DND-41 (cell line): Measurements from ENCODE around the gene TPRX2.

ENCODE experiments used
- ATAC-seq: fragments of 200-7000 bp; cut with Tn5 transposase; 3 replicates; pipeline ENCODE4 v1.9.1; 2021; ENCODE audit warnings: low read depth; ENCODE audit not compliant: insufficient read depth
- DNase-seq: peaks from one replicate; pipeline ENCODE4 v3.0.0-alpha.2; 2020
- H2AFZ ChIP-seq: 2 replicates; pipeline ENCODE4 v1.6.0; 2012; ENCODE audit warnings: low read depth, low read length
- H3K27ac ChIP-seq: 2 replicates; pipeline ENCODE4 v1.5.1; 2012; ENCODE audit warnings: low read length, inconsistent platforms
- H3K27me3 ChIP-seq: fragments of 200-600 bp; sonication (generic); 2 replicates; pipeline ENCODE4 v1.6.0; 2012; ENCODE audit warnings: low read length, mild to moderate bottlenecking, inconsistent platforms; ENCODE audit not compliant: insufficient read depth, poor library complexity
- H3K36me3 ChIP-seq: 2 replicates; pipeline ENCODE4 v1.5.1; 2012; ENCODE audit warnings: low read length, inconsistent platforms; ENCODE audit not compliant: insufficient read depth
- H3K4me1 ChIP-seq: 2 replicates; pipeline ENCODE4 v1.5.1; 2012; ENCODE audit warnings: mild to moderate bottlenecking, low read length; ENCODE audit not compliant: insufficient read depth
- H3K4me2 ChIP-seq: 2 replicates; pipeline ENCODE4 v1.6.0; 2012; ENCODE audit warnings: mild to moderate bottlenecking, moderate library complexity, low read length, inconsistent platforms; ENCODE audit not compliant: insufficient read depth
- H3K4me3 ChIP-seq, 2 experiments: fragments of 200-600 bp in 1 of 2; shearing (Covaris generic) in 1 of 2; 2 replicates each; pipeline ENCODE4 v1.5.1; 2012 to 2016; ENCODE audit warnings: inconsistent platforms in 2 of 2, low read length in 2 of 2, mild to moderate bottlenecking in 2 of 2, low read depth in 1 of 2, moderate library complexity in 1 of 2
- H3K79me2 ChIP-seq: 2 replicates; pipeline ENCODE4 v1.6.0; 2012; ENCODE audit warnings: low read length, inconsistent platforms; ENCODE audit not compliant: insufficient read depth
- H3K9ac ChIP-seq: 2 replicates; pipeline ENCODE4 v1.6.0; 2012; ENCODE audit warnings: low read depth, mild to moderate bottlenecking, inconsistent platforms, low read length, moderate library complexity
- H3K9me3 ChIP-seq: 2 replicates; pipeline ENCODE4 v1.5.1; 2012; ENCODE audit warnings: low read length, moderate library complexity, mild to moderate bottlenecking, inconsistent platforms; ENCODE audit not compliant: insufficient read depth, severe bottlenecking
- H4K20me1 ChIP-seq: 2 replicates; pipeline ENCODE4 v1.6.0; 2012; ENCODE audit warnings: low read length; ENCODE audit not compliant: insufficient read depth
- EZH2 ChIP-seq: IDR thresholded peaks from 3 replicates; pipeline ENCODE4 v1.6.1; 2012; ENCODE audit warnings: borderline replicate concordance, low read depth, mild to moderate bottlenecking, moderate library complexity, low read length, inconsistent platforms; ENCODE audit not compliant: severe bottlenecking
- TF ChIP-seq, protein P1 (sequence below): IDR thresholded peaks from 2 replicates; pipeline ENCODE4 v1.5.1; 2012; ENCODE audit warnings: borderline replicate concordance, low read length, moderate library complexity, mild to moderate bottlenecking; ENCODE audit not compliant: poor library complexity, severe bottlenecking; ENCODE audit errors: extremely low read depth

TPRX2 gene

DNA sequence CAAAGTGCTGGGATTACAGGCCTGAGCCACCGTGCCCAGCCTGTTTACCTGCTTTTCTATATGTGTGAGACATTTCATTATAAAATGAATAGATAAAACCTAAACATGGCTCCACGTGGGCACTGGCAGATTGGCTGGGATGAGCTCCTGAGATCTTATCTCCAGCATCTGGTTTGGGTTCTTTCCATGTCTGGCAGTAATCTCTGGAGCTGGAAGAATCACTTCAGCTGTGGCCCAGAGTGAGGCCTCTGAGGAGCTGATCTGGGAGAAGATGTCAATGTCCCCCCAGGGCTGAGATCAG, 32.5 kb downstream of the TPRX2 start:
- H3K4me1 ChIP-seq = no peaks in the 10 kb centered on the region
- TF ChIP-seq, protein P1, sequence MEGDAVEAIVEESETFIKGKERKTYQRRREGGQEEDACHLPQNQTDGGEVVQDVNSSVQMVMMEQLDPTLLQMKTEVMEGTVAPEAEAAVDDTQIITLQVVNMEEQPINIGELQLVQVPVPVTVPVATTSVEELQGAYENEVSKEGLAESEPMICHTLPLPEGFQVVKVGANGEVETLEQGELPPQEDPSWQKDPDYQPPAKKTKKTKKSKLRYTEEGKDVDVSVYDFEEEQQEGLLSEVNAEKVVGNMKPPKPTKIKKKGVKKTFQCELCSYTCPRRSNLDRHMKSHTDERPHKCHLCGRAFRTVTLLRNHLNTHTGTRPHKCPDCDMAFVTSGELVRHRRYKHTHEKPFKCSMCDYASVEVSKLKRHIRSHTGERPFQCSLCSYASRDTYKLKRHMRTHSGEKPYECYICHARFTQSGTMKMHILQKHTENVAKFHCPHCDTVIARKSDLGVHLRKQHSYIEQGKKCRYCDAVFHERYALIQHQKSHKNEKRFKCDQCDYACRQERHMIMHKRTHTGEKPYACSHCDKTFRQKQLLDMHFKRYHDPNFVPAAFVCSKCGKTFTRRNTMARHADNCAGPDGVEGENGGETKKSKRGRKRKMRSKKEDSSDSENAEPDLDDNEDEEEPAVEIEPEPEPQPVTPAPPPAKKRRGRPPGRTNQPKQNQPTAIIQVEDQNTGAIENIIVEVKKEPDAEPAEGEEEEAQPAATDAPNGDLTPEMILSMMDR = no peak
- TF ChIP-seq EZH2 = no peak
- H3K27me3 ChIP-seq = no peaks in the 10 kb centered on the region
- peaks cover 5% of the 10 kb centered on the region for H3K9me3 ChIP-seq
- no peak overlapping the region for H3K4me3 ChIP-seq
- H3K79me2 ChIP-seq = no peaks in the 10 kb centered on the region
- ATAC-seq = no peak
- no peaks in the 10 kb centered on the region for H3K36me3 ChIP-seq
- H3K4me2 ChIP-seq = no peak overlapping the region
- no peak overlapping the region for H2AFZ ChIP-seq
- no peak overlapping the region for H3K9ac ChIP-seq
- H4K20me1 ChIP-seq = no peaks in the 10 kb centered on the region
- DNase-seq = no peak
- H3K27ac ChIP-seq = no peak overlapping the region

- Histone ChIP-seq H3K27ac (no peak overlapping the region), H3K4me2 (no peak overlapping the region), H3K9me3 (peaks cover 5% of the 10 kb centered on the region)
Observed at GRCh38 chr19:47891923-47892666, 33.1 kb downstream of the TPRX2 start.

GRCh38 chr19:47895165-47895782, 36.2 kb downstream of the TPRX2 start:
- DNase-seq (no peak), ATAC-seq (no peak)
- no peak for TF ChIP-seq EZH2
- TF ChIP-seq, protein P1 = no peak
- Histone ChIP-seq H3K36me3 (no peaks in the 10 kb centered on the region), H3K4me1 (no peaks in the 10 kb centered on the region), H3K27me3 (no peaks in the 10 kb centered on the region), H2AFZ (no peak overlapping the region), H3K9me3 (peaks cover 5% of the 10 kb centered on the region), H3K4me3 (no peak overlapping the region), H3K79me2 (no peaks in the 10 kb centered on the region), H4K20me1 (no peaks in the 10 kb centered on the region), H3K4me2 (no peak overlapping the region), H3K9ac (no peak overlapping the region), H3K27ac (no peak overlapping the region)

More at GRCh38 chr19:47891923-47892666, 33.1 kb downstream of the TPRX2 start:
- no peak for DNase-seq
- no peaks in the 10 kb centered on the region for H4K20me1 ChIP-seq
- no peak for ATAC-seq
- no peaks in the 10 kb centered on the region for H3K27me3 ChIP-seq
- no peak for TF ChIP-seq EZH2
- TF ChIP-seq, protein P1 = no peak
- no peak overlapping the region for H2AFZ ChIP-seq
- H3K4me3 ChIP-seq = no peak overlapping the region
- no peaks in the 10 kb centered on the region for H3K79me2 ChIP-seq
- H3K36me3 ChIP-seq = no peaks in the 10 kb centered on the region
- no peak overlapping the region for H3K9ac ChIP-seq
- no peaks in the 10 kb centered on the region for H3K4me1 ChIP-seq
